Measurements from ENCODE around the gene FRMD3. TPM values are rescaled to one million over a fixed set of nuclear protein-coding genes. Genes with fewer than 3 reads are reported as not detected.

FRMD3 gene
- total and polyA plus RNA-seq, 2 donors (not counting 3 experiments of a cell fraction or from before 2014, with no cell fraction given): 3.0 to 6.1 TPM

- intact Hi-C loops (cut with micrococcal nuclease): no loop called here
- no peaks in the 10 kb centered on the region for H3K79me2 ChIP-seq (ENCODE audit: control insufficient read depth, insufficient read depth, low read length)
- POLR2A ChIA-PET: no interaction called here
- H2AFZ ChIP-seq (ENCODE audit: low read depth, low read length): no peak overlapping the region
- H3K4me3 ChIP-seq (replicated peaks in 1 of 3; ENCODE audit: insufficient read depth in 1 of 3, low read depth in 1 of 3, low read length in 3 of 3): no peak overlapping the region
- no peak overlapping the region for H3K27ac ChIP-seq (ENCODE audit: insufficient read depth, low read depth, low read length)
- BruUV-seq (replicated peaks): no TSS peak
- DNase-seq (ENCODE audit: low read depth, low spot score): no peak
- CTCF ChIA-PET: interaction anchor here (1.1 kb wide), 1 partner anchor 114 kb away, joined by 5 read pairs; no protein-coding TSS in a partner anchor
- no peaks in the 10 kb centered on the region for H3K9me3 ChIP-seq (replicated peaks; ENCODE audit: control insufficient read depth, insufficient read depth, low read length)
- no peaks in the 10 kb centered on the region for H3K27me3 ChIP-seq (ENCODE audit: control insufficient read depth in 2 of 2, insufficient read depth in 2 of 2, low read length in 2 of 2)
- dilution Hi-C loops (cut with MboI; ENCODE audit: extremely low pct_ligation_motif_present, low sequenced_read_pairs): no loop called here
- no peak for TF ChIP-seq JUN (IDR thresholded peaks at IDR 0.05; ENCODE audit: borderline replicate concordance, insufficient read depth, insufficient read length, low read depth)
- TF ChIP-seq POLR2A (IDR thresholded peaks at IDR 0.05; ENCODE audit: low read depth, low read length): no peak
- no peak for TF ChIP-seq GATA2 (IDR thresholded peaks at IDR 0.05; ENCODE audit: insufficient read depth, insufficient read length, low read depth, low read length)
- TF ChIP-seq FOS (IDR thresholded peaks at IDR 0.05; ENCODE audit: borderline replicate concordance, insufficient read depth, low read length): no peak
- no peak for TF ChIP-seq EZH2 (IDR thresholded peaks at IDR 0.05; ENCODE audit: borderline replicate concordance, low read depth, low read length, severe bottlenecking)
- TF ChIP-seq MYC (IDR thresholded peaks at IDR 0.05; ENCODE audit: low read depth, low read length): no peak
- TF ChIP-seq POLR2AphosphoS5 (IDR thresholded peaks at IDR 0.05; ENCODE audit: insufficient read depth, low read depth, low read length): no peak
- no peak for TF ChIP-seq CTCF (IDR thresholded peaks at IDR 0.05; ENCODE audit: extremely low read depth in 1 of 2, insufficient read depth in 1 of 2, low read depth in 1 of 2, low read length in 2 of 2)
- TF ChIP-seq MAX (IDR thresholded peaks at IDR 0.05; ENCODE audit: insufficient read depth, insufficient read length): no peak
- H4K20me1 ChIP-seq (replicated peaks; ENCODE audit: control insufficient read depth, extremely low read depth, insufficient read depth, low read length): no peaks in the 10 kb centered on the region
- no peak overlapping the region for H3K9ac ChIP-seq (replicated peaks; ENCODE audit: extremely low read depth, insufficient read depth, low read length)
- H3K9me1 ChIP-seq (replicated peaks; ENCODE audit: control insufficient read depth, extremely low read depth, insufficient read depth, low read length): no peaks in the 10 kb centered on the region
- no peak overlapping the region for H3K4me2 ChIP-seq (ENCODE audit: insufficient read depth, low read length)
- FAIRE-seq: no peak
- no peaks in the 10 kb centered on the region for H3K36me3 ChIP-seq (ENCODE audit: control insufficient read depth in 2 of 2, extremely low read depth in 1 of 2, insufficient read depth in 2 of 2, low read length in 2 of 2)
- no peaks in the 10 kb centered on the region for H3K4me1 ChIP-seq (ENCODE audit: control insufficient read depth, extremely low read depth, insufficient read depth, low read length)
Measured at GRCh38 chr9:83448626-83449025, 89.6 kb downstream of the FRMD3 start.

All from endothelial cell of umbilical vein (primary cell).